ENCODE data around the gene KCNT2. TPM values are rescaled to one million over a fixed set of nuclear protein-coding genes. Genes with fewer than 3 reads are reported as not detected.
A peak's percentile ranks its signal among the peaks of the same experiment; 100 is the strongest.

The KCNT2 gene
- polyA plus RNA-seq, 2 of the 4 experiments (the other 2 are of a cell fraction): 0.14 to 1.7 TPM

- Histone ChIP-seq H3K4me1 (peaks cover 28% of the 10 kb centered on the region), H3K4me3 (no peak overlapping the region), H3K27ac (no peak overlapping the region), H3K4me2 (no peak overlapping the region), H3K9me3 (no peaks in the 10 kb centered on the region)
- WGBS (ENCODE audit: missing lambda C conversion rate): 90% methylated on average over 1 of the region's 1 CpG
- no peak for DNase-seq (ENCODE audit: low read depth in 1 of 2, low spot score in 1 of 2)
- FAIRE-seq: no peak
- ChIA-PET CTCF (no interaction called here), POLR2A (no interaction called here)
- TF ChIP-seq E2F6 (IDR thresholded peaks at IDR 0.05; ENCODE audit: borderline replicate concordance, low read depth): no peak
- TF ChIP-seq, protein P1, sequence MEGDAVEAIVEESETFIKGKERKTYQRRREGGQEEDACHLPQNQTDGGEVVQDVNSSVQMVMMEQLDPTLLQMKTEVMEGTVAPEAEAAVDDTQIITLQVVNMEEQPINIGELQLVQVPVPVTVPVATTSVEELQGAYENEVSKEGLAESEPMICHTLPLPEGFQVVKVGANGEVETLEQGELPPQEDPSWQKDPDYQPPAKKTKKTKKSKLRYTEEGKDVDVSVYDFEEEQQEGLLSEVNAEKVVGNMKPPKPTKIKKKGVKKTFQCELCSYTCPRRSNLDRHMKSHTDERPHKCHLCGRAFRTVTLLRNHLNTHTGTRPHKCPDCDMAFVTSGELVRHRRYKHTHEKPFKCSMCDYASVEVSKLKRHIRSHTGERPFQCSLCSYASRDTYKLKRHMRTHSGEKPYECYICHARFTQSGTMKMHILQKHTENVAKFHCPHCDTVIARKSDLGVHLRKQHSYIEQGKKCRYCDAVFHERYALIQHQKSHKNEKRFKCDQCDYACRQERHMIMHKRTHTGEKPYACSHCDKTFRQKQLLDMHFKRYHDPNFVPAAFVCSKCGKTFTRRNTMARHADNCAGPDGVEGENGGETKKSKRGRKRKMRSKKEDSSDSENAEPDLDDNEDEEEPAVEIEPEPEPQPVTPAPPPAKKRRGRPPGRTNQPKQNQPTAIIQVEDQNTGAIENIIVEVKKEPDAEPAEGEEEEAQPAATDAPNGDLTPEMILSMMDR (IDR thresholded peaks at IDR 0.05): no peak
- TF ChIP-seq GATA3 (IDR thresholded peaks at IDR 0.05; ENCODE audit: borderline replicate concordance): no peak
- TF ChIP-seq HOXA7 (CRISPR knock-in tag; IDR thresholded peaks at IDR 0.05): no peak
- no peak for TF ChIP-seq EHMT2 (IDR thresholded peaks at IDR 0.05; ENCODE audit: low read depth)
- no peak for TF ChIP-seq RNF2 (IDR thresholded peaks at IDR 0.05; ENCODE audit: borderline replicate concordance, low read depth)
- TF ChIP-seq ZFP36 (IDR thresholded peaks at IDR 0.05; ENCODE audit: borderline replicate concordance, partially characterized antibody): no peak
- TF ChIP-seq FOSB (CRISPR knock-in tag; IDR thresholded peaks at IDR 0.05): no peak
- no peak for TF ChIP-seq CEBPB (IDR thresholded peaks at IDR 0.05)
- no peak for TF ChIP-seq RAD21 (conservative IDR thresholded peaks at IDR 0.05 in 1 of 2, IDR thresholded peaks at IDR 0.05 in 1 of 2)
- TF ChIP-seq, protein P2, sequence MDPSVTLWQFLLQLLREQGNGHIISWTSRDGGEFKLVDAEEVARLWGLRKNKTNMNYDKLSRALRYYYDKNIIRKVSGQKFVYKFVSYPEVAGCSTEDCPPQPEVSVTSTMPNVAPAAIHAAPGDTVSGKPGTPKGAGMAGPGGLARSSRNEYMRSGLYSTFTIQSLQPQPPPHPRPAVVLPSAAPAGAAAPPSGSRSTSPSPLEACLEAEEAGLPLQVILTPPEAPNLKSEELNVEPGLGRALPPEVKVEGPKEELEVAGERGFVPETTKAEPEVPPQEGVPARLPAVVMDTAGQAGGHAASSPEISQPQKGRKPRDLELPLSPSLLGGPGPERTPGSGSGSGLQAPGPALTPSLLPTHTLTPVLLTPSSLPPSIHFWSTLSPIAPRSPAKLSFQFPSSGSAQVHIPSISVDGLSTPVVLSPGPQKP (IDR thresholded peaks at IDR 0.05; ENCODE audit: low read depth, low read length): no peak
- no peak for TF ChIP-seq HOXB13 (CRISPR knock-in tag; IDR thresholded peaks at IDR 0.05; ENCODE audit: low read depth)
- TF ChIP-seq NFE2L2 (conservative IDR thresholded peaks at IDR 0.05; ENCODE audit: low read length): no peak
- no peak for TF ChIP-seq HDAC2 (IDR thresholded peaks at IDR 0.05)
- no peak for TF ChIP-seq NPAS2 (CRISPR knock-in tag; IDR thresholded peaks at IDR 0.05; ENCODE audit: borderline replicate concordance)
- no peak for ATAC-seq
These were observed 167.5 kb downstream of the KCNT2 start for GRCh38 chr1:196440711-196441110.

DNA sequence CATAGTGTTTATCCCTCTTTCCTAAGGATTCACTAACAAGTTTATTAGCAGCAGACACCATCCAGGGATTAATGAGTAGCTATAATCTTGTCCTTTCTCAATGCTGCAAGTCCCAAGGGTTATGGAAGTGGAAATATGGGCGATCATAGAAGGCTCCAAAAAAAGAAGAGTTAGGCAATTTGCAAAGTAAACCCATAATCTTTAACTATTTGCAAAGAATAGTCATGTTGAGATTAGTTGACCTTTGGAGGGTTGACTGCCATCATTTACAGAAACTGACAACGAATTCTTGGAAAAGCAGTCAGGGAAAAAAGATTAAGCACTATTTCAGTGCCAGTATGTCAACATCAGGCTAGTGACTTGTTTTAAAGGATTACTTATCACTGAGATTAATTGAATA lies 169.9 kb downstream of the KCNT2 start:
- FAIRE-seq (no peak), DNase-seq (ENCODE audit: low read depth in 1 of 2, low spot score in 1 of 2) (peak in 1 of 2 experiments; percentile 80), ATAC-seq (peak in 1 of 2 experiments; percentile 86; a peak in 3 of 6 replicates)
- no peaks in the 10 kb centered on the region for H3K9me3 ChIP-seq
- POLR2A ChIA-PET: no interaction called here
- H3K4me2 ChIP-seq: peak overlapping the region; percentile 73
- CTCF ChIA-PET: no interaction called here
- 0% methylated on average over 2 of the region's 2 CpGs for WGBS (ENCODE audit: missing lambda C conversion rate)
- peaks cover 28% of the 10 kb centered on the region for H3K4me1 ChIP-seq
- peak overlapping the region in 1 of 2 experiments; percentile 50; a peak in 2 of 6 replicates for H3K27ac ChIP-seq
- no peak overlapping the region for H3K4me3 ChIP-seq
- no peak for TF ChIP-seq HOXB13 (CRISPR knock-in tag; IDR thresholded peaks at IDR 0.05; ENCODE audit: low read depth)
- no peak for TF ChIP-seq RARB (CRISPR knock-in tag; IDR thresholded peaks at IDR 0.05)
- TF ChIP-seq, protein P3, sequence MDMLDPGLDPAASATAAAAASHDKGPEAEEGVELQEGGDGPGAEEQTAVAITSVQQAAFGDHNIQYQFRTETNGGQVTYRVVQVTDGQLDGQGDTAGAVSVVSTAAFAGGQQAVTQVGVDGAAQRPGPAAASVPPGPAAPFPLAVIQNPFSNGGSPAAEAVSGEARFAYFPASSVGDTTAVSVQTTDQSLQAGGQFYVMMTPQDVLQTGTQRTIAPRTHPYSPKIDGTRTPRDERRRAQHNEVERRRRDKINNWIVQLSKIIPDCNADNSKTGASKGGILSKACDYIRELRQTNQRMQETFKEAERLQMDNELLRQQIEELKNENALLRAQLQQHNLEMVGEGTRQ (IDR thresholded peaks at IDR 0.05): no peak
- no peak for TF ChIP-seq HDAC2 (IDR thresholded peaks at IDR 0.05)
- TF ChIP-seq ZSCAN20 (CRISPR knock-in tag; IDR thresholded peaks at IDR 0.05): no peak
- TF ChIP-seq BCL3 (IDR thresholded peaks at IDR 0.05): peak; percentile 68; the same call in 1 of the 3 replicates
- TF ChIP-seq RAD21 (conservative IDR thresholded peaks at IDR 0.05 in 1 of 2, IDR thresholded peaks at IDR 0.05 in 1 of 2): peak in 1 of 2 experiments; percentile 29; a peak in 1 of 5 replicates
- no peak for TF ChIP-seq BHLHE40 (IDR thresholded peaks at IDR 0.05; ENCODE audit: low read depth, low read length)
- TF ChIP-seq, protein P4, sequence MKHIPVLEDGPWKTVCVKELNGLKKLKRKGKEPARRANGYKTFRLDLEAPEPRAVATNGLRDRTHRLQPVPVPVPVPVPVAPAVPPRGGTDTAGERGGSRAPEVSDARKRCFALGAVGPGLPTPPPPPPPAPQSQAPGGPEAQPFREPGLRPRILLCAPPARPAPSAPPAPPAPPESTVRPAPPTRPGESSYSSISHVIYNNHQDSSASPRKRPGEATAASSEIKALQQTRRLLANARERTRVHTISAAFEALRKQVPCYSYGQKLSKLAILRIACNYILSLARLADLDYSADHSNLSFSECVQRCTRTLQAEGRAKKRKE (CRISPR knock-in tag; IDR thresholded peaks at IDR 0.05; ENCODE audit: low read depth): no peak
- no peak for TF ChIP-seq HEYL (CRISPR knock-in tag; IDR thresholded peaks at IDR 0.05)
- no peak for TF ChIP-seq NPAS2 (CRISPR knock-in tag; IDR thresholded peaks at IDR 0.05; ENCODE audit: borderline replicate concordance)
- TF ChIP-seq MYC (IDR thresholded peaks at IDR 0.05; ENCODE audit: borderline replicate concordance, low read length): no peak
- no peak for TF ChIP-seq POLR2AphosphoS2 (conservative IDR thresholded peaks at IDR 0.05; ENCODE audit: low read length)
- TF ChIP-seq, protein P1 (IDR thresholded peaks at IDR 0.05): no peak
- TF ChIP-seq, protein P2 (IDR thresholded peaks at IDR 0.05; ENCODE audit: low read depth, low read length): no peak
- TF ChIP-seq NFE2L2 (conservative IDR thresholded peaks at IDR 0.05; ENCODE audit: low read length): no peak
- no peak for TF ChIP-seq RFX5 (IDR thresholded peaks at IDR 0.05)
- TF ChIP-seq ZC3H11A (IDR thresholded peaks at IDR 0.05): no peak

All from A549 (cell line).